WTC11 (cell line): ENCODE measurements around the gene NMUR2. TPM values are rescaled to one million over a fixed set of nuclear protein-coding genes. Genes with fewer than 3 reads are reported as not detected.

ENCODE experiments used
- ATAC-seq: fragments of 200-7000 bp; cut with Tn5 transposase; 2 replicates; pipeline ENCODE4 v1.10.0; 2021; ENCODE audit warnings: mild to moderate bottlenecking, moderate library complexity
- CTCF ChIA-PET: fragments of 300-600 bp; sonication (Branson Sonifier 250); formaldehyde crosslinking; loops from one replicate; lab custom pipeline; 2021; ENCODE audit warnings: antibody characterized with exemption; lab: Charles Lee
- POLR2A ChIA-PET: fragments of 350-600 bp; sonication (Branson Sonifier 250); formaldehyde crosslinking; loops from one replicate; lab custom pipeline; 2021; ENCODE audit warnings: antibody characterized with exemption; lab: Charles Lee
- DNase-seq: peaks from one replicate; pipeline ENCODE4 v3.0.0; 2021; ENCODE audit warnings: low spot score
- H3K27ac Mint-ChIP-seq: 2 replicates; pipeline ENCODE4 v1.8.0; 2021; ENCODE audit warnings: mixed read lengths
- H3K27me3 Mint-ChIP-seq: 2 replicates; pipeline ENCODE4 v1.8.0; 2021; ENCODE audit warnings: low read depth, mild to moderate bottlenecking, moderate library complexity, mixed read lengths
- H3K36me3 Mint-ChIP-seq: 2 replicates; pipeline ENCODE4 v1.8.0; 2021; ENCODE audit warnings: mixed read lengths
- H3K4me1 Mint-ChIP-seq: 2 replicates; pipeline ENCODE4 v1.8.0; 2022; ENCODE audit warnings: mixed read lengths
- H3K4me3 Mint-ChIP-seq: 2 replicates; pipeline ENCODE4 v1.8.0; 2021; ENCODE audit warnings: mild to moderate bottlenecking, moderate library complexity, mixed read lengths
- H3K9me3 Mint-ChIP-seq: 2 replicates; pipeline ENCODE4 v1.8.0; 2021; ENCODE audit warnings: mixed read lengths
- AFF4 ChIP-seq: sonication (generic); formaldehyde crosslinking; IDR thresholded peaks from 2 replicates; pipeline ENCODE4 v1.8.1; 2023; ENCODE audit warnings: mild to moderate bottlenecking, missing genetic modification reagents, borderline replicate concordance
- ARID4B ChIP-seq: sonication (generic); formaldehyde crosslinking; IDR thresholded peaks from 2 replicates; pipeline ENCODE4 v1.8.0; 2023; ENCODE audit warnings: missing genetic modification reagents, mild to moderate bottlenecking, borderline replicate concordance
- ATF2 ChIP-seq: sonication (generic); formaldehyde crosslinking; IDR thresholded peaks from 2 replicates; pipeline ENCODE4 v1.8.1; 2022; ENCODE audit warnings: low read depth, missing genetic modification reagents, borderline replicate concordance
- CTCF ChIP-seq: fragments of 200-600 bp; IDR thresholded peaks from 2 replicates; pipeline ENCODE4 v1.8.0; 2022; ENCODE audit warnings: antibody characterized with exemption
- E2F4 ChIP-seq: sonication (generic); formaldehyde crosslinking; IDR thresholded peaks from 2 replicates; pipeline ENCODE4 v1.8.1; 2022; ENCODE audit warnings: low read depth, mild to moderate bottlenecking, moderate library complexity, missing genetic modification reagents, borderline replicate concordance
- IRF1 ChIP-seq: sonication (generic); formaldehyde crosslinking; IDR thresholded peaks from 2 replicates; pipeline ENCODE4 v1.8.0; 2023; ENCODE audit warnings: missing genetic modification reagents
- MLX ChIP-seq: sonication (generic); formaldehyde crosslinking; IDR thresholded peaks from 2 replicates; pipeline ENCODE4 v1.8.1; 2023; ENCODE audit warnings: mild to moderate bottlenecking, missing genetic modification reagents, moderate library complexity
- PRRX2 ChIP-seq: fragments of 250-450 bp; sonication (Bioruptor Pico); IDR thresholded peaks from 2 replicates; pipeline ENCODE4 v1.8.0; 2021; ENCODE audit warnings: mild to moderate bottlenecking
- SOX15 ChIP-seq: fragments of 250-450 bp; sonication (Bioruptor Pico); IDR thresholded peaks from 2 replicates; pipeline ENCODE4 v1.9.0; 2021; ENCODE audit warnings: mild to moderate bottlenecking
- USF2 ChIP-seq: sonication (generic); formaldehyde crosslinking; IDR thresholded peaks from 2 replicates; pipeline ENCODE4 v1.8.1; 2023; ENCODE audit warnings: mild to moderate bottlenecking, missing genetic modification reagents, moderate library complexity
- ZBTB21 ChIP-seq: sonication (generic); formaldehyde crosslinking; IDR thresholded peaks from 2 replicates; pipeline ENCODE4 v1.8.1; 2023; ENCODE audit warnings: mild to moderate bottlenecking, missing genetic modification reagents, borderline replicate concordance
- ZBTB43 ChIP-seq: sonication (generic); formaldehyde crosslinking; IDR thresholded peaks from 2 replicates; pipeline ENCODE4 v1.8.1; 2023; ENCODE audit warnings: mild to moderate bottlenecking, missing genetic modification reagents
- ZNF232 ChIP-seq: sonication (generic); formaldehyde crosslinking; IDR thresholded peaks from 2 replicates; pipeline ENCODE4 v1.8.0; 2022; ENCODE audit warnings: mild to moderate bottlenecking, missing genetic modification reagents
- ZNF396 ChIP-seq: fragments of 250-450 bp; sonication (Bioruptor Pico); IDR thresholded peaks from 2 replicates; pipeline ENCODE4 v1.8.0; 2021; ENCODE audit warnings: mild to moderate bottlenecking, moderate library complexity, borderline replicate concordance
- ZNF671 ChIP-seq: fragments of 250-450 bp; sonication (Bioruptor Pico); IDR thresholded peaks from 2 replicates; pipeline ENCODE4 v1.8.0; 2021; ENCODE audit warnings: mild to moderate bottlenecking
- ZSCAN18 ChIP-seq: fragments of 250-450 bp; sonication (Bioruptor Pico); IDR thresholded peaks from 2 replicates; pipeline ENCODE4 v2.1.2; 2022; ENCODE audit warnings: mild to moderate bottlenecking, moderate library complexity
- total RNA-seq: library from RNA; stranded (reverse); gene quantifications from 3 replicates; pipeline ENCODE4 v1.2.3, GENCODE V29; 2021

The NMUR2 gene
- total RNA-seq, 1 experiment from 2014 or later: not detected

GRCh38 chr5:152403046-152403445 is 2.0 kb downstream of the NMUR2 start:
- Mint-ChIP-seq H3K36me3 (no peaks in the 10 kb centered on the region), H3K4me1 (peaks cover 5% of the 10 kb centered on the region), H3K27me3 (peaks cover 7% of the 10 kb centered on the region), H3K27ac (no peak overlapping the region), H3K9me3 (peaks cover 6% of the 10 kb centered on the region; the same call in 1 of the 2 replicates), H3K4me3 (no peak overlapping the region)
- ATAC-seq (no peak), DNase-seq (no peak)
- CTCF ChIA-PET: no interaction called here
- POLR2A ChIA-PET: no interaction called here
- TF ChIP-seq IRF1 (CRISPR knock-in tag): no peak

GRCh38 chr5:152400846-152401245 is 4.2 kb downstream of the NMUR2 start:
- peaks cover 5% of the 10 kb centered on the region for H3K4me1 Mint-ChIP-seq
- H3K36me3 Mint-ChIP-seq: no peaks in the 10 kb centered on the region
- H3K27ac Mint-ChIP-seq: no peak overlapping the region
- no peak for DNase-seq
- H3K9me3 Mint-ChIP-seq: peaks cover 6% of the 10 kb centered on the region; the same call in 1 of the 2 replicates
- H3K4me3 Mint-ChIP-seq: no peak overlapping the region
- ChIA-PET POLR2A (no interaction called here), CTCF (no interaction called here)
- peaks cover 7% of the 10 kb centered on the region for H3K27me3 Mint-ChIP-seq
- no peak for ATAC-seq
- TF ChIP-seq AFF4: no peak
- TF ChIP-seq MLX (CRISPR knock-in tag): no peak
- TF ChIP-seq ZSCAN18 (CRISPR knock-in tag): no peak
- TF ChIP-seq ZBTB21 (CRISPR knock-in tag): no peak
- TF ChIP-seq ZNF671 (CRISPR knock-in tag): no peak
- no peak for TF ChIP-seq CTCF
- TF ChIP-seq ZNF232 (CRISPR knock-in tag): no peak
- no peak for TF ChIP-seq ZBTB43 (CRISPR knock-in tag)
- no peak for TF ChIP-seq E2F4
- no peak for TF ChIP-seq ARID4B
- TF ChIP-seq SOX15 (CRISPR knock-in tag): no peak
- TF ChIP-seq USF2 (CRISPR knock-in tag): no peak
- no peak for TF ChIP-seq ATF2
- no peak for TF ChIP-seq PRRX2
- no peak for TF ChIP-seq ZNF396 (CRISPR knock-in tag)
